Ascending aorta (tissue), 2 donors: Measurements from ENCODE around the gene WDR74. TPM values are rescaled to one million over a fixed set of nuclear protein-coding genes. Genes with fewer than 3 reads are reported as not detected.
A peak's percentile ranks its signal among the peaks of the same experiment; 100 is the strongest.

Experiments
- DNase-seq, 2 donors: peaks; one replicate each; pipeline ENCODE4 v3.0.0-alpha.2; 2019; ENCODE audit warnings: low spot score in 2 of 2
- H3K27ac ChIP-seq, 2 donors: fragments of 200-600 bp; sonication (generic); one replicate each; pipeline ENCODE4 v1.5.1; 2016 to 2017; ENCODE audit warnings: mild to moderate bottlenecking in 1 of 2
- H3K27me3 ChIP-seq: fragments of 200-600 bp; sonication (generic); one replicate; pipeline ENCODE4 v1.5.1; 2017
- H3K36me3 ChIP-seq, 2 donors: fragments of 200-600 bp; sonication (generic); one replicate each; pipeline ENCODE4 v1.5.1; 2016
- H3K4me1 ChIP-seq, 2 donors: fragments of 200-600 bp; sonication (generic); one replicate each; pipeline ENCODE4 v1.5.1; 2016 to 2017; ENCODE audit warnings: mild to moderate bottlenecking in 1 of 2
- H3K4me3 ChIP-seq, 2 donors: fragments of 200-600 bp; sonication (generic); one replicate each; pipeline ENCODE4 v1.5.1; 2016 to 2017; ENCODE audit warnings: mild to moderate bottlenecking in 1 of 2
- H3K9me3 ChIP-seq, 2 donors: fragments of 200-600 bp; sonication (generic); one replicate each; pipeline ENCODE4 v1.5.1; 2016
- CTCF ChIP-seq, 3 experiments: fragments of 200-600 bp in 2 of 3; fragments of 450-650 bp in 1 of 3; sonication (generic) in 2 of 3; IDR thresholded peaks; one replicate each; pipeline ENCODE4 v1.5.1; 2016 to 2019; ENCODE audit warnings: antibody characterized with exemption in 3 of 3, mild to moderate bottlenecking in 1 of 3, moderate library complexity in 1 of 3
- intact Hi-C: fragments of 100-400 bp; cut with DNase I; formaldehyde crosslinking; loops from one replicate; pipeline ENCODE4 v1.15.1; 2023
- total RNA-seq: library from RNA; depleted of rRNA; stranded (reverse); fragments of >200 nt; gene quantifications from one replicate; pipeline ENCODE4 v1.1.0, GENCODE V29; 2016

WDR74 gene
- total RNA-seq, 1 donor from 2014 or later, result 28.7 TPM

DNA sequence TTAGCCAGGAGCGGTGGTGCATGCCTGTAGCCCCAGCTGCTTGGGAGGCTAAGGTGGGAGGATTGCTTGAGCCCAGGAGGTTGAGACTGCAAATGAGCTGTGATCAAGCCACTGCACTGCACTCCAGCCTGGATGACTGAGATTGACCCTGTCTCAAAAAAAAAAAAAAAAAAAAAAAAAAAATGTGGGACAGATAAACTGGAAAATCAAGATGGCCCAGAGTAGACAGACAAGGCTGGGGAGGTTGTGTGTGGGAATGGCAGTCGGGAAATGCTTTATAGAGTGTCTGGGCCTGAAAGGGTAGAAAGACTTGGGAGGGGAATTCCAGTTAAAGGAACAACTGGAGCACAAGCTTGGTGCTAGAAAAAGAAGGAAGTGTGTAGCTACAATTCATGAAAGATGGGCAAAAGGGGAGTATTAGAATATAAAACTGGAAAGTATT lies 18.2 kb upstream of the WDR74 start:
- TF ChIP-seq CTCF (IDR thresholded peaks at IDR 0.05), result no peak
- intact Hi-C loops, result loop anchor here (5.0 kb wide), 1 partner anchor 130 kb away; the partner anchor contains the start of genes HNRNPUL2 and TTC9C
- Histone ChIP-seq H3K27me3 (no peaks in the 10 kb centered on the region), H3K9me3 (no peaks in the 10 kb centered on the region), H3K36me3 (peaks cover 13 to 18% of the 10 kb centered on the region in 2 donors), H3K27ac (no peak overlapping the region), H3K4me3 (no peak overlapping the region), H3K4me1 (peaks cover 10 to 15% of the 10 kb centered on the region in 2 donors)
- DNase-seq, result no peak

- no peaks in the 10 kb centered on the region for H3K27me3 ChIP-seq
- TF ChIP-seq CTCF (IDR thresholded peaks at IDR 0.05), result no peak
- H3K4me1 ChIP-seq, result peaks cover 10 to 15% of the 10 kb centered on the region in 2 donors
- H3K27ac ChIP-seq, result peak overlapping the region; percentile 42 to 69
- no peak for DNase-seq
- intact Hi-C loops, result loop anchor here (5.0 kb wide), 1 partner anchor 129 kb away; the partner anchor contains the start of genes HNRNPUL2 and TTC9C
- H3K9me3 ChIP-seq, result no peaks in the 10 kb centered on the region
- peaks cover 20 to 29% of the 10 kb centered on the region in 2 donors for H3K36me3 ChIP-seq
- H3K4me3 ChIP-seq, result peak overlapping the region; percentile 77 to 78
Observed at GRCh38 chr11:62856333-62856895, 17.0 kb upstream of the WDR74 start.

GRCh38 chr11:62855571-62856332 lies 16.4 kb upstream of the WDR74 start:
- Histone ChIP-seq H3K36me3 (peaks cover 20 to 33% of the 10 kb centered on the region in 2 donors), H3K27ac (peak overlapping the region; percentile 59 to 69), H3K9me3 (no peaks in the 10 kb centered on the region), H3K4me3 (peak overlapping the region; percentile 77 to 78), H3K4me1 (peaks cover 10 to 15% of the 10 kb centered on the region in 2 donors), H3K27me3 (no peaks in the 10 kb centered on the region)
- DNase-seq, result peak; percentile 87 to 97
- intact Hi-C loops, result loop anchor here (1.0 to 5.0 kb wide), 3 partner anchors 13 to 128 kb away; partner anchors contain the start of genes HNRNPUL2, STX5, TEX54 and TTC9C
- no peak for TF ChIP-seq CTCF (IDR thresholded peaks at IDR 0.05)

DNA sequence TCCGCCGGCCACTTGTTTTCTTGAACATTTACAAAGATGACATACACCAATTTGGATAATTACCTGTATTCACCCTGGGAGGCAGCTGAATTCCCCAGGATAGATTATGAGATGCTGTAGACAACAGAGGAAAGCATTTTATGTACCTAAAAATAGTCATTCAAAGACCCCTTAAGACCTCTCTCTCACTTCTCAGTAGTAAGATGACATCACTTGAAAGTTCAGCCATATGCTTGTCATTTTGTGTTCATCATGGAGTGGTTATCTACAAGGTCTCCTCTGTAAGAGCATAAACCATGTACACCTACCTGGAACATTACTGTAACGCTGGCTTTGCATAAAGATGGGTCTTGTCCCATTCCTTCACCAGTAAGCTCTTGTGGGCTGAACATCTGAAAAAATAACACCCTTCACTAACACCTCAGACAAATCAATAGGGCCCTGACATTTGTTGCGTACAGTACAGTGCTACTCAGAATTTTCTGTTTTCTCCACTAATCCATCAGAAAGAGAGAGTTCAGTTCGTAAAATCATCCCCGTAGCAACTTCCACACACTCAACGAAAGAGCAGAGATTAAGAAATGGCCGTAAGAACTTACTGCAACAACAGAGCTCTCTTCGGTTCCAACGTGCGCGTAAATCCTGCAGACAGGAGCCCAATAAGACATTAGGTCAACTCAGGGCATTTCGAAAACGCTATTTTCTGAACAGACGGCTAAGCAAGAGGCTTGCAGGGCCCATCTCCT lies 15.6 kb upstream of the WDR74 start:
- TF ChIP-seq CTCF (IDR thresholded peaks at IDR 0.05), result no peak
- intact Hi-C loops, result loop anchor here (1.0 to 5.0 kb wide), 3 partner anchors 13 to 128 kb away; partner anchors contain the start of genes HNRNPUL2, STX5, TEX54 and TTC9C
- Histone ChIP-seq H3K27me3 (no peaks in the 10 kb centered on the region), H3K4me1 (peaks cover 10 to 15% of the 10 kb centered on the region in 2 donors), H3K4me3 (peak overlapping the region; percentile 77 to 78), H3K36me3 (peaks cover 20 to 33% of the 10 kb centered on the region in 2 donors), H3K27ac (peak overlapping the region; percentile 59 to 62), H3K9me3 (no peaks in the 10 kb centered on the region)
- no peak for DNase-seq

DNA sequence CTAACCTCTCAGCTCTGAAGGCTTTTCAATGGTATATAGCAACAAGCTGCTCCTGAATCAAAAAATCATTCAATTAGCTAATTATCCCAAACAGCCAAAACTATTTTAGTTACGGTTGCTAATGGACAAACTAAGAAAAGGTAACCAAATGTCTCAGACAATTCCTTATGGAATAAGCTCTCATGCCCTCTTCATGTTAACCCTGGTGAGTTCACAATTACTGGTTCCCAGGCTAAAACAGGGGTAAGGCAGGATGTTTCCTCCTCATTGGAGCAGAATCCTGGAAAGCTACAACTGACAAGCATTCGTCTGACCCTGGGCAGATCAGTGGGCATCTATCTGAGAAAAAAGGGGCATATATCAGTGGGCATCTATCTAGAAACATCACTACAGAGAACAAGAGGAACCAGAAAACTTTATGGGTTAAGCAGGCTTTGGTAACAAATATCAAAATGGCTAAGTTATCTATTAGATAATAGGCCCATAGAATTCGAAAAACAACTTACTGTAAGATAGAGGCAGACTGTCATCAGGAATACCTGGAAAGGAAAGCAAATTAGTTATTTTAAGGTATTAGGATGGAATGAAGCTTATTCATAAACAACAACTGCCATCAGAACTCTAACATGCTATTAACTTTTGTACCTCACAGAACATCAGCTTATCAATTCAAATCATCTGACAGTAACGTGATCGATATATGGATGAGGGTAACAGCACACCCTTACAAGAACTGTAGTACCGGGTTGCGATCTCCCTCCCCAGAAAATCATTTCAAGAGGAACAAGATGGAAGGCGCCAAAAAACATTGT lies 14.8 kb upstream of the WDR74 start:
- intact Hi-C loops, result no loop called here
- no peak for DNase-seq
- Histone ChIP-seq H3K27me3 (no peaks in the 10 kb centered on the region), H3K9me3 (no peaks in the 10 kb centered on the region), H3K36me3 (peaks cover 20 to 33% of the 10 kb centered on the region in 2 donors), H3K27ac (no peak overlapping the region), H3K4me1 (peaks cover 10 to 15% of the 10 kb centered on the region in 2 donors), H3K4me3 (peak overlapping the region; percentile 77 to 78)
- no peak for TF ChIP-seq CTCF (IDR thresholded peaks at IDR 0.05)
